GM21619 (cell line): ENCODE results near the gene AFAP1.

ENCODE experiments used
- ATAC-seq: cut with Tn5 transposase; IDR thresholded peaks from one replicate; pipeline ENCODE4 v1.9.1; 2021; ENCODE audit not compliant: unreplicated experiment

The AFAP1 gene

DNA sequence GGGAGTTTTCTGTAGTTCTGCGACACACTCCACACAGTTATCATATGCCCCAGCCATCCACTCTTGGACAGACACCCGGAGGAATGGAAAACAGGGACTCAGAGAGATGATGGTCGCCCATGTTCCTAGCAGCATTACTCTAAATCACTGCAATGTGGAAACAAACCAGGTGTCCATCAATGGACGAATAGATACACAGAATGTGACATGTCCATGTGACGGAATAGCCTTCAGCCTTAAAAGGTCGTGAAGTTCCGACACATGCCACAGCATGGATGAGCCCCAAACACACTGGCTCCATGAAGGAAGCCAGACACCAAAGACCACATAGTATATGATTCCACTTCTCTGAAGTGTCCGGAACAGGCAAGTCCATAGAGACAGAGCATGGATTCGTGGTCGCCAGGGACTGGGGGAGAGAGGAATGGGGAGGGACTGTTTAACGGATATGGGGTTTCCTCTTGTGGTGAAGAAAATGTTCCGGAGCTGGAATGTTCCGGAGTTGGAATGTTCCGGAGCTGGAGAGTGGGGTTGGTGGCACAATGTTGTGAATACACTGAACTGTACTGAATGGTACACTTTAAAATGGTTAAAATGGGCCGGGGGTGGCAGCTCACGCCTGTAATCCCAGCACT, 28.7 kb upstream of the AFAP1 start:
- ATAC-seq: no peak

DNA sequence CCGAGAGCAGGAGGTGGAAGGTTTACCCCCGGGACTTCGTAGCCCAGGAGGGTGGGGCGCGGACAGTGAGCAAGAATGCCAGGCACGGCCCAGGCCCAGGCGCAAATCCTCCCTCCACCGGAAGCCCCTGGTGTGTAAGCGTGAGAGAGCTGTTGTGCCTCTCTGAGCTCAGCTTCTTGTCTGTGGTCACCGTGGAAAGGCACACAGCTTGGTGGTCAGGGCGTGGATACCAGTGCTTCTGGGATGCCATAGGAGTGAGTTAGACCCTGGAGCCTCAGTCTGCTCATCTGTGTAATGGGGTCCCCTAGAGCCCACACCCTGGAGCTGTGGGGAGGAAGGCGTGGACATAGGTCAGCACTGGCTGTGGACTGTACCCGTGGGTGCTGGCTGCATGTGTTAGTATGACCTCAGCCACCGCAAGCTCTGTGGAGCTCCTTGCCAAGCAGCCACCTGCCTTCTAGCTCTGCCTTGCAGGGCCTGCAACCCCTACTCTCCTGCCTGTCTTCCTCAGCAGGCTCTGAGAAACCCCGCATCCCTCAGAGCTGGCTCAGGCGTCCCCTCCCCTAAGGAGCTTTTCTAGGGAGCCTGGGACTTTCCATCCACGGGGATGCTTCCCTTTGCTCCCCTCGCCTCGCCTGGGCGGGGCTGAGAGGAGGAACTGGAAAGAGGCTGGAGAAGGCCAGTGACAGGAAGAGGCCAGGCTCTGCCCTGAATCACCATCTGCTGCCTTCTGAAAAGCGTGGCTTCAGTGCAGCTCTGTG, 28.0 kb upstream of the AFAP1 start:
- ATAC-seq: no peak

DNA sequence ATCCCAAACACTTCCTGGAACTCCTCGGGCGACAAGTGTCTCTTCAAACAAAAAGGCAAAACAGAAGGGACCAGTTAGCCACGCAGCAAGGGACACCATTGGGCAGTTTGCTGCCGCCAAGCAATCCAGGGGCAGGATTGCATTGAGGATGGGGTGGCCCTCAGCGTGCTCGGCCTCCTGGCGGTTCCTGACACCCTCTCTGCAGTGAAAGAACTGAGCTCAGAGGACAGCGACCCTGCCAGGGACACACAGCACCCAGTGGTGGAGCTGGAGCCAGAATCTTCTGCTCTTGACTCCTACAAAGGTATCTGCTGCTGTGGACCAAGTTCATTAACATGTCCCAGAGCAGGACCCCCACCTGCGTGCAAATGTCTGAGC, 27.4 kb upstream of the AFAP1 start:
- no peak for ATAC-seq

DNA sequence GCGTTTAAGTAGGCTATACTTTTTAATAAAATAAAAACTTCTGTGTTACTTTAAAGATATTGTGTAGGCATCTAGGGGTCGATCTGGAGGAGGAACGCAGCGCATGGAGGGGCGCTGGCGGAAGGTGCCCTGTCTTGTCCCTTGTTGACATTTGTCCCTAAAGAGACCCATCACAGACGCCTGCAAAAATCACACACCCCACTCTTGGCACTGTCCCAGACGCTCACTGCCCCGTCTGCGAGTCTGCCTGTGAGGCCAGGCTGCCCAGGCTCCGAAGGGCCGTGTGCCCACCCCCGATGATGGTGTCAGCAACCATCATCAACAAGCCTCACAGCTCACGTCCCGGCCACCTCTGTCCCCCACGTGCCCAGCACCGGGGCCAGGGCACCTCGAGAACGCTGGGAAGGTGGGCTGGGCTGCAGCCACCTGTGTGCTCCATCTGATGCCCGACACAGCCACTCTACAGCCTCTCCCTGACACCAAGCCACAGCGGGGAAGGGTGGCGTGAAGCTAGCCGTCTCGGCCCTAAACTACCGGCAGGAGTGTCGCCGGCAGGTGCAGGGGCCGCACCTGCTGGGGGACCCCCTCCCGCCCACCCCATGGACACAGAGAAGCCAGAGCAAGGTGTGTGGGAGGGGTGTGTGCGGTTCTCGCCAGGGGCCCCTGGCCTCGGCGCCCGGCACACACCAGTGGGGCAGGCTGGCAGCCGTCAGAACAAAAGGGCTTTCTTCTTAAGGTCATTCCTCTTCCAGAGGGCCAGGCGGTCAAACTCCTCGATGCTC, 26.8 kb upstream of the AFAP1 start:
- ATAC-seq: no peak

DNA sequence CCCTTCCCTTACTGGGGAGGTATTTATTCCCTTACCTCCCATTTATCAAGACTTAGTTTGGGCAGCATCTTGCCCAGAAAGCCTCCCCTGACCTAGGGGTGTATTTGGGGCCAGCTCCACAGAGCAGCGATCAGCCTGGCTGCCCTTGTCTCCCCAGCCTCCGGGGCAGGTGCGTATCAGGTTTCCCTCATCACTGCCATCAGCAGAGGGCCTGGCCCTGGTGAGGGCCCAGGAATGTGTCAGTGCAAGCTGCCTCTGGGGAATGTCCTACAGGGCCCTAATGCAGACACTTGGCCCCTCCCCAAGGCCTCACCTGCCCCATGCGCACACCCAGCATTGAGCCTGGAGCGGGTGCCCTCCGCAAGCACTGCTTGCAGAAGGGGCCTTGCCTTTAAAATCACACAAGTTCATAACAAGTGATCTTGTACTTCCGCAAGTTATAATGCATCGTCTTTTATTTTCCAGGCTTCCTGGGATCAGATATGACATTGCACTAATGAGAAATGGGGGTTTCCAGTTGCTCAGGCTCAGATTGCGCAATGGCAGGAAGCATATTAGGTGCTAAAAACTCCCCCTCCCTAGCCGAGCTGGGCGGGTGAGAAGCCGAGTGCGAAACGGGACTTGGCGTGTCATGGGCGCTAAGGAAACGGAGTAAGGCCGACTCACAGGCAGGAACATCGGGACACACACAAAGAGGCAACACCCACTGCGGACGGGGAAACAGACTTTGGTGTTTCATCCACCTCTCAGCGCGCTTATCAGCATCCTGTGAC, 25.4 kb upstream of the AFAP1 start:
- ATAC-seq: no peak

DNA sequence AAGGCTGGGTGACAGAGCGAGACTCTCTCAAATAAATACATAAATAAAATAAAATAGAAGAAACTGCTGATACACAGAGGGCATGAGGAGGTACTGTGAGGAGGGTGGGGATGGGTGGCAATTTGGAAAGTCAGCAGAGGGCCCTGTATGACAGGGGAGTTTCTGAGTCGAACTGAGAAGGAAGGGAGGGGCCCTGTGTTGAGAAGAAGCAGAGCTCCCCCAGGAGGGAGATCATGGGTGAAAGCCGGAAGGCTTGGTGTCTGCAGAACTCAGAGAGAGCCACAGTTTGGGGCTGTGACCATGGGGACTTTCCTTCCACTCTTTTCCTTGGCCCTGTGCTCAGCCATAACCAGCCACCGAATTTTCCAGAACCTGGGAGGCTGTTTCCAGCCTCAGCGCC, 24.8 kb upstream of the AFAP1 start:
- ATAC-seq: no peak

DNA sequence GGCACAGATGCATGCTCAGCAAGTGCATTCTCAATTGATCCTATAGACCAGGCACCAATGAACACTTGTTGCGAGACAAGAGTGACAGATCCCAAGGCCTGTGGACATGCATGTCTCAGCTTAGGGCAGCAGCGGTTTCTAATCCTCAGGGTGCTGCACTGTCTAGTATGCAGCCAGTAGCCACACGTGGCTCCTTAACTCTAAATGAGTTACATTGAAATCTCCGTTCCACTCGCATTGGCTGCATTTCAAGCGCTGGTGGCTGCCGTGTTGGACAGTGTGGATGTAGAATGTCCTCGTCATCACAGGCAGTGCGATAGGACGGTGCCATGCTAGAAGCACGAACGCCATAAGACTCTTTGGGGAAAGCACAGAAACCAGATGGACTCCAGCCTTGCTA, 24.0 kb upstream of the AFAP1 start:
- no peak for ATAC-seq

DNA sequence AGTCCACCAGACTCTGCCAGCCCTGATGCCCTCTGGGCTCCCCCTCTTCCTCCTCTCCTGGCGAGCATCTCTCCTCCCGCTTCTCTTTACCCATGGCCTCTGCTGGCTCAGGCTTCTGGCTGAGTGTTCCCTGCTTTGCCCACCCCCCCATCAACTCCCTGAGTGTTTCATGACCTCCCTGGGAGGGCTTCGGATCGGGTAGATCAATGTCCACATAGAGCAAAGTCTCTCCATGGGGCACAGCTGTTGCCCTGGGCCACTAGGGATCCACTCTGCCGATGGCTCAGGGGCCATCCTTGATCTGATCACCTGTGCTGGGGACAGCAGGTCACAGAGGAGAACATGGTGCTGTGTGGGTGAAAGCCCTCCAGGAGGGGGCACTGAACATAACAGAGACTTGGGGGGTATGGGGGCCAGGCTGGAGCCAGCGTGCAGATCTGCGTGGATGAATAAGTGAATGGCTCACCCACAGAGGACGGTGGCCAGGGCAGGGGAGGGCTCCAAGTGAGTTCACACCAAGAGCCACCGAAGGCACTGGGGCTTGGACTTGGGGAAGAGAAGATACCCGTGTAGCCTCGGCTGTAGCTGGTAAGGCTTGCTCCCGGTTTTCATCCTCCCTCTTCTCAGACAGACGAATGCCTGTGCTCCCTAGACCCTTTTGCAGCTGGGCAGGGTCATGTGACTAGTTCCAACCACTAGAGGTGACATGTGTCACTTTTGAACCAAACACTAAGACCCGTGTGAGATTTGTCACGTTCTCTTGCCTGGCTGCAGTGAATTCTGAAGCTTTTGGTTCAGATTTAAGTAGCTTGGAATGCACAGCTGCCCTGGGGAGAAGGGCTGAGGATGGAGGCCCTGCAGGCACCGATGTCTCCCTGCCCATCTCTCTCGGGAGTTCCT, 23.2 kb upstream of the AFAP1 start:
- ATAC-seq: no peak

DNA sequence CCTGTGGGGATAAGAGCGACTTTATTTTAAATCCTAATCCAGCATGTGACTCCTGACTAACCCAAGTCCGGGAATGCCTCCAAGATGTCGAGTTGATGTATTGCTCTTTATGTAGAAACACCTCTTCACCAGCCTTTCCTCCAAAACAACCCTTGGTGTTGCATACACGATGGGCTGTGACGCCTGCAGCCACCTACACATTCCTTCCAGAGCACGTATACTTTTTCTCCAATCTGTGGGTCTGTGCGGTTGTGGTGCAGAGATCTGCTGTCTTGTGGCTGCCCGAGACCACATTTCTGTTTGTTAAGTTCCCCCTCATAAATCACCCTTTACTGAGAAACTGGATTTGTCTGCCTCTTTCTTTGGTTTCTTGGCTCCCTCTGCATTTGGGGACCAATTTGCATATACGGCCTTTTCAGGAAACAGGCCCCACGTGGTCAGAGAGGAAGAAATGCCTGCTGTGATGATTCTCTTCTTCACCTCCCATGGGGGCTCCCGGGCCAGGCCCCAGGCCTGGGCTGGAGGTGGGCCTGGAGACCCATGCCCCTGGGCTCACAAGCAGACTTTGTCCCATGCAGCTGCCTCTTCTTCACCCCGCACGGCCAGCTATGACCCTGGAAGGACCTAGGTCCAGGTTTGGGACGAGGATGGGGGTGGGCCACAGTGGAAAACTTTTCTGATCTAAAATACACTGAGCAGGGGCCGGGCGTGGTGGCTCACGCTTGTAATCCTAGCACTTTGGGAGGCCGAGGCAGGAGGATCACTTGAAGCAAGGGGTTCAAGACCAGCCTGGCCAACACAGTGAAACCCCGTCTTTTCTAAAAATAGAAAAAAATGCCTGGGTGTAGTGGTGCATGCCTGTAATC, 21.4 kb upstream of the AFAP1 start:
- ATAC-seq: peak; percentile 46

DNA sequence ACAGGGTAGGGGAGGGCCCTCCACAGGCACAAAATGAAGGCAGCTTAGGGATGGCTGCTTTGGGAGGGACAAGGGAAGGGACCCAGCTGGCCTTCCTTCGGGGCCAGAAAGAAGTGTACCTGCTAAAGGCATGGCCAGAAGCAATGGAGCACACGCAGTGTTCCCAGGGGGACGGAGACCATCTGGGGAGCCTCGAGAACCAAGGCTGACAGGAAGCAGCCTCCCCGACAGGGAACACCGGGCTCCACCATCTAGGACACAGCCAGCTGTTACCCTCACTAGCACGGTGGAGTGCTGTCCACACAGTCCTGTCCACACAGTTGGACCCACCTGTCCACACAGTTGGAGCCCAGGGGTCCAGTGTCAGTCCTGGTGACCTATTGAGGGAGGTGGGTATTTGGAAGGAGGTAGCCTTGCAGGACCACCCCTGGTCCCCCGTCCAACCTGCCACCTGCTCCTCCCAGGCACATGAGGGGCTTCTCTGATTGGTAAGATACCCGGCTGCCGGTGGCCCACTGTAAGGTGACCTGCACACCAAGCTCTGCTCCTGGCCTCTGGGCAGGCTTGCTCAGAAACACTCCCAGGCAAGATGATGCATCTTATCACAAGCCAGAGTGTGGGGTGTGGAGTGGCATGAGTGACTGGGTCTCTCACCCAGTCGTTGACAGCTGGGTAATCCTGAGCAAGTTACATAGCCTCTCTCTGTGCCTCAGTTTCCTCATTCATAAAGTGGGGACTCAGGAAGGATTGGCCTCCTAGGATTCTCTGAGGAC, 20.5 kb upstream of the AFAP1 start:
- no peak for ATAC-seq

DNA sequence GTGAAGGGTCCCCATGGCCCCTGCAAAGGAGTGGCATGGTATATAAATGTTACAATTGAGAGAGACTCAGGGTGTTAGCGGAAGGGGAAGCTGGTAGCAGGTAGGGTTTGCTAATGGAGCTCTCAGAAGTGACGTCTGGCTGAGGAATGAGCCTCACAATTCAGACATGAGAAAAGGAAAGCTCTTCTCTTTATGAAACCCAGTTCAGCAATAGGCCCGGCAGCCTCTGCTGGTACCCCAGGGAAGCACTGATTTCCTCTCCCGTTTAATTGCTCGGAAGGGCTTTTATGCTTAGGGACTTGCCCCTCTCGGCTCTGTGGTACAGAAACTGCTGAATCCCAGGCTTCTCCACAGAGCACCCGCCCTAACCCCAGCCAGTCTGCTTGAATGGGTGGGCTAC, 19.4 kb upstream of the AFAP1 start:
- ATAC-seq: no peak

DNA sequence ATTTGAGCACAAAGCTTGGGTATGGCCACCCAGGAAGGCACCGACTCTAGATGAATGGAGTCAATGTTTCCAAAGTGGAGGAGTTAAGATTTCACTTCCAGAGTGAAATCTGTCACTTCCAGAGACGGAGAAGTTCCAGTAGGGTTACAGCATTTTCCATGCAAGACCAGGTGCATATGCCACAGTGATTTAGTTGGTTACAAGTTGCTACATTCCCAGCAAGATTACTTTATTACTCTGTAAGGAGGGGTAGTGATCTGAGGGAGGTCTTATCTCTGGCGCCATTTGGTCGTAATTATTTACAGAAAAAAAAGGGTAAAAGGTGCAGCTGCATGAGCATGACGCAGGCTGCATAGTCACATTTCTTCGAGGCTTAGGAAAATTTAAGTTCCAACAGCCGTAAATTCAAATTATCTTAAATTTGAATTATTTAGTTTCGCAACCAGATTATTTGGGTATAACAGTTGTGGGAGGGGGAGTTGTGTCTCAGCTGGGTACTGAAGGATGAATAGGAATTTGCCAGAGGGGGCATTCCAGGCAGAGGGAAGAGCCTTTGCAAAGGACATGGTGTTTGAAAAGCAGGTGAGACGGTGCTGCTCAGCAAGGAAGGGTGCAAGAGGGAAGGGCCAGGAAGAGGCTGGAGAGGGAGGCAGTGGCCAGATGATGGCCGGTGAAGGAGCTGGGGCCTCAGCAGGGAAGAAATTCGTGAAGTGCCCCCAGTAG, 17.4 kb upstream of the AFAP1 start:
- ATAC-seq: no peak

DNA sequence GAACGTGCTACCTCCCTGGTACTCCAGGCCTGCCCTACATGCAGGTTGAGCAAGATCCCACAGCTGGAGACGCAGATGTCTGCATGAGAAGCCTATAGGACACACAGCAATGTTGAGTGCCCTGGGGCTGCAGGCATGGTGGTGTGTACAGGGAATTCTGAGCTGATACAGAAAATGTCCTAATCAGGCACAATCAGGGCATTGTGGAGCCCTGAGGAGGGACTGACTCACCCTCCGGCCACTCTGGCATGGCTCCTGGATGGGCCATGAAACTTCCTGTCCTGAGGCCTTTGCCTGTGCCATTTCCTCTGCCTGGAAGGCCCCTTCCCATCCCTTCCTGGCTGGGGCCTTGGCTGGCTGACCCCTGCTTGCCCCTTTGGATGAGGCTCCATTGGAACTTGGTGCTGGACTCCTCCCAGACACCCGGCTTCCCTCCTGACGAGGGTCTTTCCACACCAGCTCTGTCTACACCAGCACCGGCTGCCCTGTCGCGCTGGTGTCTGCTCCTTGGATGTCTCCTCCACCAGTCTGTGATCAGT, 16.7 kb upstream of the AFAP1 start:
- ATAC-seq: no peak

DNA sequence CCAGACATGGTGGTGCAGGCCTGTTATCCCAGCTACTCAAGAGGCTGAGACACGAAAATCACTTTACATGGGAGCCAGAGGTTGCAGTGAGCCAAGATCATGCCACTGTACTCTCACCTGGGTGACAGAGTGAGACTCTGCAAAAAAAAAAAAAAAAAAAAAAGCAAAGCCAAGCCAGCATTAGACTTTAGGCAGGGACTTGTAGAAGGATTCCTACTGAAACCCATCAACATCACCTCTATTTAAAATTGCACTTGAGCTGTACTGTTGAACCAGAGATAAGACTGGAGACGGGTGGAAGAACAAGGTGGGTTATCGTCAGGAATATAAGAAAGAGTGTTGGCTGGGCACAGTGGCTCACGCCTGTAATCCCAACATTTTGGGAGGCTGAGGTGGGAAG, 15.7 kb upstream of the AFAP1 start:
- no peak for ATAC-seq

DNA sequence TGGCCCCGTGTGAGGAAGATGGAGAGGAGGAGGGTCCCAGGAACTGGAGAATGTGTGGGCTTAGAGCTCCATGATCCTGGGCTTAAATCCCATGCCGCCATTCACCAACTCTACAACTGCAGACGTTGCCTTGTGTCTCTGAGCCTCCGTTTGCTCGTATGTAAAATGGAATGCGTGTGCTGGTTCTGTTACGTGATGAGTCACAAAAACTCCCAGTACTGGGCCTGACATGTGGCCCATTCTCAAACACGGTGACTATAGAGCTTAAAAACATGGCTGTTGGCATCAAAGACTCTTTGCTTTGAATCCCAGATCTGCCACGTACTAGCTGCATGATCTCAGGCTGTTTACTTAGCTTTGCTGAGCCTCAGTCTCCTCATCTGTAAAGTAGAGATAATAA, 13.0 kb upstream of the AFAP1 start:
- no peak for ATAC-seq

DNA sequence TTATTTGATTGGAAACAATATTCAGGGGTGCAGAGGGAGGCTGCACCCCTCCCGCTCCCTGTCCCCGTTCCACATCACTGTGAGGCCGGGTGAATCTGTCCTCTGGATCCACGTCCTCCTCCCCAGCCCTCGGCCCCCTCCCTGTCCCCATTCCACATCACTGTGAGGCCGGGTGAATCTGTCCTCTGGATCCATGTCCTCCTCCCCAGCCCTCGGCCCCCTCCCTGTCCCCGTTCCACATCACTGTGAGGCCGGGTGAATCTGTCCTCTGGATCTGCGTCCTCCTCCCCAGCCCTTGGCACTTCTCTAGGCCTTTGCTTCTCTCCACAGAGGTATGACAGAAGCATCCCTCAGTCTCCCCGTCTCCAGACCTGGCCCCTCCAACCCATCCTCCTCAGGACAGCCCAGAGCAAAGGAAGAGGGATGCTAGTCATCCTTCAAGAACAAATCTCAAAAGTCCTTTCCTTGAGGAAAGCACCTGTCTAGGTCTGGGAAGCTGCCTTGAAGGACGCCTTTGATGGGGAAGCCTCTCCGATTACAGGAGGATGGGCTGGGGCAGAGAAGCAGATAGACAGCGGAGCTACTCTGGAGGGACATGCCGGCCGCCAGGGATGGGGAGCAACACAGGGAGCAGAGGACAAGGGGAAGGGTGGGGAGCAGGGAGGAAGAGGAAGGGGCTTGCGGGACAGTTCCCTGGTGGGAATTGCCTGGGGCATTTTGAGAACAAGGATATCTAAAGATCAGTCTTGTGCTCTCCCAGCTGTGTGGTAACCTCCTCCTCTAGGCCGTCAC, 10.8 kb upstream of the AFAP1 start:
- ATAC-seq: no peak

DNA sequence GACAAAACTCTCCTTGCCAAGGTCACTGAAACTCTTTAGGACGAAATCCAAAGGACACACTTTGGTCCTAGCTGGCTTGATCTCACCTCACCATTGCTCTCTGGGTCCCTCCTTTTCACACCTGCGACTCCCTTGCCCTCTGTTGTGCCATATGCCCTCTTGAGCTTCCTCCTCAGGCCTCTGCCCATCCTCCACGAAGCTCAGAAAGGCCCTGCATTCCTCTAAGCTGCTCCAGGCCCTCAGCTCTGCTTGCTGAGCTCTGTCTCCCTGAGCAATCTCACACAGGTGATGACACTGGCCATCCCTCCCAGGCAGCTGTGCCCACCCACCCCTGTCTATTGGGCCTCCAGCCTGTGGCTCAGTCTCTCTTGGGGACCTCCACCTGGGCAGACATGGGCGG, 10.1 kb upstream of the AFAP1 start:
- ATAC-seq: no peak
